Loucy (cell line): ENCODE results near the gene TSHZ2.

Experiments used
- H2AFZ ChIP-seq: fragments of 200-600 bp; sonication (generic); 2 replicates; pipeline ENCODE4 v1.6.0; 2016; ENCODE audit warnings: antibody characterized with exemption, mild to moderate bottlenecking, low read length, moderate library complexity
- H3F3A ChIP-seq: fragments of 200-600 bp; 2 replicates; pipeline ENCODE4 v1.6.0; 2016; ENCODE audit warnings: antibody characterized with exemption, low read depth, mild to moderate bottlenecking
- H3K27me3 ChIP-seq: fragments of 200-600 bp; sonication (generic); 2 replicates; pipeline ENCODE4 v1.6.1; 2014; ENCODE audit warnings: low read length, mild to moderate bottlenecking; ENCODE audit not compliant: insufficient read depth, poor library complexity, severe bottlenecking
- H3K36me3 ChIP-seq: fragments of 200-600 bp; sonication (generic); 2 replicates; pipeline ENCODE4 v1.6.1; 2016; ENCODE audit warnings: low read length; ENCODE audit not compliant: insufficient read depth
- H3K4me1 ChIP-seq: fragments of 200-600 bp; sonication (generic); 2 replicates; pipeline ENCODE4 v1.5.1; 2014; ENCODE audit warnings: low read length, mild to moderate bottlenecking; ENCODE audit not compliant: insufficient read depth, poor library complexity, severe bottlenecking
- H3K4me2 ChIP-seq: fragments of 200-600 bp; sonication (generic); 2 replicates; pipeline ENCODE4 v1.6.0; 2014; ENCODE audit warnings: antibody characterized with exemption, low read length, low read depth, mild to moderate bottlenecking; ENCODE audit not compliant: poor library complexity, severe bottlenecking
- H3K4me3 ChIP-seq: fragments of 200-600 bp; sonication (generic); 2 replicates; pipeline ENCODE4 v1.5.1; 2014; ENCODE audit warnings: low read length, mild to moderate bottlenecking, mixed read lengths; ENCODE audit not compliant: poor library complexity, severe bottlenecking
- H3K79me2 ChIP-seq: fragments of 200-600 bp; sonication (generic); 2 replicates; pipeline ENCODE4 v1.6.1; 2014; ENCODE audit warnings: low read length; ENCODE audit not compliant: insufficient read depth
- H3K9ac ChIP-seq: fragments of 200-600 bp; sonication (generic); 2 replicates; pipeline ENCODE4 v1.6.0; 2014; ENCODE audit warnings: mild to moderate bottlenecking, low read depth, low read length, moderate library complexity; ENCODE audit not compliant: poor library complexity, severe bottlenecking
- H3K9me2 ChIP-seq: fragments of 200-600 bp; sonication (generic); replicated peaks from 2 replicates; pipeline ENCODE4 v1.6.1; 2016; ENCODE audit warnings: low read depth, low read length, mixed read lengths
- H3K9me3 ChIP-seq: fragments of 200-600 bp; sonication (generic); 2 replicates; pipeline ENCODE4 v1.6.1; 2014; ENCODE audit warnings: mild to moderate bottlenecking, antibody characterized with exemption, low read length, low read depth; ENCODE audit not compliant: insufficient read depth
- H4K20me1 ChIP-seq: fragments of 200-600 bp; sonication (generic); 2 replicates; pipeline ENCODE4 v1.6.0; 2014; ENCODE audit warnings: antibody characterized with exemption, low read length, mild to moderate bottlenecking; ENCODE audit not compliant: insufficient read depth, poor library complexity, severe bottlenecking
- EZH2phosphoT487 ChIP-seq: fragments of 200-600 bp; IDR thresholded peaks from 2 replicates; pipeline ENCODE4 v1.6.1; 2018; ENCODE audit warnings: antibody characterized with exemption, mild to moderate bottlenecking, moderate library complexity, borderline replicate concordance
- TF ChIP-seq, protein P1 (sequence below): fragments of 200-600 bp; sonication (generic); conservative IDR thresholded peaks from 2 replicates; pipeline ENCODE4 v1.5.1; 2014; ENCODE audit warnings: mild to moderate bottlenecking, antibody characterized with exemption, low read length

The TSHZ2 gene

DNA sequence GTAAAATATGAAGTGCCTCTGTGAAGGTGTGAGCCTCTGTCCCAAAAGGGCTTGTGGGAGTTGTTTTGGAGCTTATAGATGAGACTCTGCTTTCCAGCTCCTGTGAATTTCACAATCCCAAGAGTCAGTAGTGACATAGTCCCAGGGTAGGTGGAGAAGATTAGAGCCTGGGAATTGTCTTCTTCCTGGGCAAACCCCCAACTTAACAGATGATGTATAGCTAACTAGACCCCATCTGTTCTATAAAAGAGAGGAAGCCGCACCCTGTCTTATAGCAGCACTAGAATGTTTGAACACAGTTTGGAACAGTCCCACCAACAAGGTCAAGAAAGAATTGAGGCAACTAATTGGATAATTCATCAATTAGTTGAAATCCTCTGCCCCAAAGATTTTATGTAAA is 326.8 kb downstream of the TSHZ2 start:
- Histone ChIP-seq H4K20me1 (no peaks in the 10 kb centered on the region), H3K9me3 (no peaks in the 10 kb centered on the region), H3K9ac (no peak overlapping the region), H3K9me2 (no peaks in the 10 kb centered on the region), H3K79me2 (no peaks in the 10 kb centered on the region), H3K4me2 (no peak overlapping the region), H3K36me3 (no peaks in the 10 kb centered on the region), H3K4me3 (no peak overlapping the region), H3F3A (no peaks in the 10 kb centered on the region), H3K4me1 (no peaks in the 10 kb centered on the region), H2AFZ (no peak overlapping the region), H3K27me3 (no peaks in the 10 kb centered on the region)
- no peak for TF ChIP-seq EZH2phosphoT487
- TF ChIP-seq, protein P1, sequence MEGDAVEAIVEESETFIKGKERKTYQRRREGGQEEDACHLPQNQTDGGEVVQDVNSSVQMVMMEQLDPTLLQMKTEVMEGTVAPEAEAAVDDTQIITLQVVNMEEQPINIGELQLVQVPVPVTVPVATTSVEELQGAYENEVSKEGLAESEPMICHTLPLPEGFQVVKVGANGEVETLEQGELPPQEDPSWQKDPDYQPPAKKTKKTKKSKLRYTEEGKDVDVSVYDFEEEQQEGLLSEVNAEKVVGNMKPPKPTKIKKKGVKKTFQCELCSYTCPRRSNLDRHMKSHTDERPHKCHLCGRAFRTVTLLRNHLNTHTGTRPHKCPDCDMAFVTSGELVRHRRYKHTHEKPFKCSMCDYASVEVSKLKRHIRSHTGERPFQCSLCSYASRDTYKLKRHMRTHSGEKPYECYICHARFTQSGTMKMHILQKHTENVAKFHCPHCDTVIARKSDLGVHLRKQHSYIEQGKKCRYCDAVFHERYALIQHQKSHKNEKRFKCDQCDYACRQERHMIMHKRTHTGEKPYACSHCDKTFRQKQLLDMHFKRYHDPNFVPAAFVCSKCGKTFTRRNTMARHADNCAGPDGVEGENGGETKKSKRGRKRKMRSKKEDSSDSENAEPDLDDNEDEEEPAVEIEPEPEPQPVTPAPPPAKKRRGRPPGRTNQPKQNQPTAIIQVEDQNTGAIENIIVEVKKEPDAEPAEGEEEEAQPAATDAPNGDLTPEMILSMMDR = no peak

DNA sequence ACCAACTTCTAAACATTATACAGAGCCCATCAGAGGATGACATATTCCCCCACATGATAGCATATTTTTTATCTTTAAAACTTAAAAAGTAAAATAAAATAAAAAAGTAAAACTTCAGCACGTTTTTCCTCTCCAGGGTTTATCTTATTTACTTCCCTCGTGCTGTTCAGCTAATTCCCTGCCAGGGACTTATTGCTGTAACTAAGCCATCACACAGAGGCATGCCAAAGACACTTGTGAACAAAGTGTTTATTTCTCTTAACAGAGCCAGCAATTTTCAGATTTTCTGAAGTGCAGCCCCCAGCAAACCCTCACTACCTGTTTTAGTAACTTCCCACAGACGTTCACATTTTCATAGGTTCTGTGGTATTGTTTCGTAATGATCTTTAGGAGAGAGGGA is 327.7 kb downstream of the TSHZ2 start:
- no peaks in the 10 kb centered on the region for H3K9me2 ChIP-seq
- H3K36me3 ChIP-seq = no peaks in the 10 kb centered on the region
- no peaks in the 10 kb centered on the region for H3K27me3 ChIP-seq
- TF ChIP-seq, protein P1 = no peak
- no peak for TF ChIP-seq EZH2phosphoT487
- no peaks in the 10 kb centered on the region for H4K20me1 ChIP-seq
- H3F3A ChIP-seq = no peaks in the 10 kb centered on the region
- no peaks in the 10 kb centered on the region for H3K4me1 ChIP-seq
- no peak overlapping the region for H2AFZ ChIP-seq
- no peak overlapping the region for H3K9ac ChIP-seq
- no peaks in the 10 kb centered on the region for H3K79me2 ChIP-seq
- H3K4me2 ChIP-seq = no peak overlapping the region
- H3K9me3 ChIP-seq = no peaks in the 10 kb centered on the region
- no peak overlapping the region for H3K4me3 ChIP-seq

DNA sequence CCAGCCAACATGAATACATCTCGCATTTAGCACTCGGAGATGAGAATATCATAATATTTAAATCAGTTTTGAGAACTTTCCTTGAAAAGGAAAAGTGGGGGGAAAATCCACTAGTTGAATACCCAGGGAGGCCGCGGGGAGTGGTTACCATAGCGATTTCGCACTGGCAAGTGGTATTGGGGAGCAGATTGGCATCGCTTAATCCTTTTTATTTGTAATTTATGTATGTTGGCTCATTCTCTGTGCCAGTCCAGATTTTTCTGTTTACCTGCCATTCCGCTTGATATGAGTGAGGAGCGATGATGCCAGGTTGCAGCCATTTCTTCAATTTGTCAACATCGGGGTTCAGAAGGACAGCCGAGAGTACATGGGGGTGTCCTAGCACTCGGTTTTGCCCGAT is 329.7 kb downstream of the TSHZ2 start:
- TF ChIP-seq, protein P1 = no peak
- no peak for TF ChIP-seq EZH2phosphoT487
- Histone ChIP-seq H3K9me3 (no peaks in the 10 kb centered on the region), H3K4me1 (no peaks in the 10 kb centered on the region), H3K4me3 (no peak overlapping the region), H3F3A (no peaks in the 10 kb centered on the region), H3K9ac (no peak overlapping the region), H2AFZ (no peak overlapping the region), H3K79me2 (no peaks in the 10 kb centered on the region), H3K4me2 (no peak overlapping the region), H3K27me3 (no peaks in the 10 kb centered on the region), H3K36me3 (no peaks in the 10 kb centered on the region), H4K20me1 (no peaks in the 10 kb centered on the region), H3K9me2 (no peaks in the 10 kb centered on the region)
